ENCODE data around the gene HBG1. TPM values are rescaled to one million over a fixed set of nuclear protein-coding genes. Genes with fewer than 3 reads are reported as not detected.
A peak's percentile ranks its signal among the peaks of the same experiment; 100 is the strongest.

HBG1 gene
- total and polyA plus RNA-seq, 2 of the 4 experiments (the other 2 are of a cell fraction) = not detected

- 0 out of 2 replicates have a peak overlapping the region, but pooled peaks have one; percentile 6 for H3K14ac ChIP-seq (replicated peaks; ENCODE audit: low read depth, low read length)
- H3K9me1 ChIP-seq (ENCODE audit: insufficient read depth, low read length) = peaks cover 7% of the 10 kb centered on the region; the same call in 1 of the 2 replicates
- no peaks in the 10 kb centered on the region for H3K9me3 ChIP-seq (ENCODE audit: control insufficient read depth, insufficient read depth, low read length)
- H2BK15ac ChIP-seq (ENCODE audit: low read depth, low read length) = peak overlapping the region; percentile 42; the same call in 1 of the 3 replicates
- no peak for TF ChIP-seq FOS (IDR thresholded peaks at IDR 0.05; ENCODE audit: low read depth, low read length)
- no peak for TF ChIP-seq RCOR1 (IDR thresholded peaks at IDR 0.05; ENCODE audit: insufficient replicate concordance, low read length)
- TF ChIP-seq SMC3 (IDR thresholded peaks at IDR 0.05; ENCODE audit: low read depth, low read length) = no peak
- no peak for TF ChIP-seq NFE2L2 (IDR thresholded peaks at IDR 0.05; ENCODE audit: low read depth, low read length)
- no peak for TF ChIP-seq CHD1 (IDR thresholded peaks at IDR 0.05; ENCODE audit: low read depth, low read length)
- peak overlapping the region; percentile 29; the same call in 1 of the 2 replicates for H4K5ac ChIP-seq (ENCODE audit: low read depth, low read length)
- H2BK20ac ChIP-seq (ENCODE audit: low read depth, low read length) = peak overlapping the region; percentile 62
- peak overlapping the region; percentile 19 for H4K91ac ChIP-seq (ENCODE audit: insufficient read depth, low read depth, low read length)
- no peak overlapping the region for H2AK9ac ChIP-seq (replicated peaks; ENCODE audit: low read depth, low read length, poor library complexity)
- peak overlapping the region; percentile 10 for H2BK5ac ChIP-seq (ENCODE audit: low read depth, low read length, poor library complexity, severe bottlenecking)
- peak overlapping the region; percentile 66 for H2BK120ac ChIP-seq (ENCODE audit: low read depth, low read length)
- no TSS peak for BruUV-seq (replicated peaks)
- ChIA-PET POLR2A (ENCODE audit: unreplicated experiment) (no interaction called here), CTCF (no interaction called here)
- no peak overlapping the region for H3K23ac ChIP-seq (ENCODE audit: low read depth, low read length)
- H4K8ac ChIP-seq (ENCODE audit: low read depth in 2 of 2, low read length in 2 of 2) = peak overlapping the region; percentile 35 to 57; a peak in 2 of 4 replicates
- WGBS, 2 experiments (ENCODE audit: extremely low coverage in 2 of 2, insufficient read length in 1 of 2) = no CpG with 5 or more reads among the region's 6 CpGs
- H3K36me3 ChIP-seq (ENCODE audit: control insufficient read depth, insufficient read depth, low read length) = no peaks in the 10 kb centered on the region
- DNase-seq = no peak
- H2AFZ ChIP-seq (replicated peaks; ENCODE audit: low read length, poor library complexity) = no peak overlapping the region
- intact Hi-C loops (cut with micrococcal nuclease) (no loop called here), in situ Hi-C loops (cut with MboI; ENCODE audit: low sequenced_read_pairs) (no loop called here), dilution Hi-C loops (cut with HindIII; ENCODE audit: low sequenced_read_pairs, unreplicated experiment) (no loop called here)
- H3K4me3 ChIP-seq (ENCODE audit: insufficient read depth, low read depth, low read length) = no peak overlapping the region
- H3K9ac ChIP-seq (ENCODE audit: low read depth, low read length) = no peak overlapping the region
- no peak; the same call in 1 of the 2 replicates for ATAC-seq (ENCODE audit: low read depth)
- no peaks in the 10 kb centered on the region for H3K79me1 ChIP-seq (ENCODE audit: low read depth in 1 of 2, low read length in 2 of 2)
- H3K27ac ChIP-seq (ENCODE audit: insufficient read depth, low read length) = no peak overlapping the region
- H3K27me3 ChIP-seq (ENCODE audit: control insufficient read depth, insufficient read depth, low read length) = no peaks in the 10 kb centered on the region
- peak overlapping the region; percentile 51; the same call in 1 of the 2 replicates for H3K4ac ChIP-seq (ENCODE audit: low read depth, low read length)
- no peaks in the 10 kb centered on the region for H4K20me1 ChIP-seq (ENCODE audit: insufficient read depth, low read length)
- H3K18ac ChIP-seq (ENCODE audit: low read depth, low read length) = peak overlapping the region; percentile 69; the same call in 1 of the 2 replicates
- H3K4me1 ChIP-seq (ENCODE audit: control insufficient read depth, insufficient read depth, low read length) = peaks cover 2% of the 10 kb centered on the region; the same call in 1 of the 2 replicates
- no peak overlapping the region for H3K56ac ChIP-seq (ENCODE audit: extremely low read depth, insufficient read depth, low read length)
- H3K4me2 ChIP-seq (ENCODE audit: low read depth, low read length) = no peak overlapping the region
- H2AK5ac ChIP-seq (ENCODE audit: low read depth, low read length) = no peak overlapping the region
Observed at GRCh38 chr11:5246772-5247471, 2.7 kb downstream of the HBG1 start.
